ENCODE data around the gene CHEK1. TPM values are rescaled to one million over a fixed set of nuclear protein-coding genes. Genes with fewer than 3 reads are reported as not detected.

CHEK1 gene
- total RNA-seq, 1 experiment from 2014 or later = 111 TPM

GRCh38 chr11:125688066-125688465 is 63.1 kb downstream of the CHEK1 start (continued):
- TF ChIP-seq ELF4 (CRISPR knock-in tag; IDR thresholded peaks at IDR 0.05; ENCODE audit: low read depth) (no peak), SOX15 (CRISPR knock-in tag; IDR thresholded peaks at IDR 0.05) (no peak)

GRCh38 chr11:125688632-125689031 is 63.7 kb downstream of the CHEK1 start:
- no peak for TF ChIP-seq ESRRA (CRISPR knock-in tag; IDR thresholded peaks at IDR 0.05; ENCODE audit: borderline replicate concordance)
- TF ChIP-seq RORB (CRISPR knock-in tag; IDR thresholded peaks at IDR 0.05) = no peak
- no peak for TF ChIP-seq E2F5 (CRISPR knock-in tag; IDR thresholded peaks at IDR 0.05)
- no peak for TF ChIP-seq OVOL2 (CRISPR knock-in tag; IDR thresholded peaks at IDR 0.05; ENCODE audit: borderline replicate concordance)
- no peak for TF ChIP-seq ZMAT4 (CRISPR knock-in tag; IDR thresholded peaks at IDR 0.05)
- TF ChIP-seq FOXK1 (CRISPR knock-in tag; IDR thresholded peaks at IDR 0.05) = no peak
- TF ChIP-seq RELA (CRISPR knock-in tag; IDR thresholded peaks at IDR 0.05; ENCODE audit: borderline replicate concordance) = no peak
- TF ChIP-seq STAT6 (CRISPR knock-in tag; conservative IDR thresholded peaks at IDR 0.05; ENCODE audit: low read depth) = no peak
- TF ChIP-seq FOXP4 (CRISPR knock-in tag; IDR thresholded peaks at IDR 0.05) = no peak
- no peak for TF ChIP-seq PRRX2 (CRISPR knock-in tag; IDR thresholded peaks at IDR 0.05)
- TF ChIP-seq ZNF317 (CRISPR knock-in tag; IDR thresholded peaks at IDR 0.05; ENCODE audit: borderline replicate concordance, low read depth) = no peak
- no peak for TF ChIP-seq ZNF138 (CRISPR knock-in tag; conservative IDR thresholded peaks at IDR 0.05)
- Mint-ChIP-seq H3K4me1 (peaks cover 34% of the 10 kb centered on the region), H3K9me3 (peaks cover 24% of the 10 kb centered on the region), H3K27me3 (ENCODE audit: low read depth) (no peaks in the 10 kb centered on the region; the same call in 1 of the 2 replicates), H3K4me3 (no peak overlapping the region), H3K36me3 (peaks cover 40% of the 10 kb centered on the region), H3K27ac (no peak overlapping the region)
- ChIA-PET POLR2A (no interaction called here), CTCF (interaction anchor here (0.8 to 1.6 kb wide), 2 partner anchors 9 to 62 kb away, joined by 3 to 6 read pairs; no protein-coding TSS in a partner anchor)
- DNase-seq (ENCODE audit: low spot score) = no peak
- no peak; the same call in 1 of the 2 replicates for ATAC-seq

GRCh38 chr11:125689274-125689859 is 64.4 kb downstream of the CHEK1 start:
- Mint-ChIP-seq H3K27me3 (ENCODE audit: low read depth) (no peaks in the 10 kb centered on the region; the same call in 1 of the 2 replicates), H3K27ac (peak overlapping the region; percentile 24; the same call in 1 of the 2 replicates), H3K9me3 (peaks cover 24% of the 10 kb centered on the region), H3K36me3 (peaks cover 35% of the 10 kb centered on the region), H3K4me3 (no peak overlapping the region), H3K4me1 (peaks cover 27% of the 10 kb centered on the region)
- ChIA-PET POLR2A (no interaction called here), CTCF (interaction anchor here (1.6 kb wide), 1 partner anchor 10 kb away, joined by 6 read pairs; no protein-coding TSS in a partner anchor)
- no peak for DNase-seq (ENCODE audit: low spot score)
- ATAC-seq = no peak
- TF ChIP-seq IRF2 (CRISPR knock-in tag; IDR thresholded peaks at IDR 0.05; ENCODE audit: borderline replicate concordance, low read depth) (no peak), FOXK1 (CRISPR knock-in tag; IDR thresholded peaks at IDR 0.05) (no peak), NR2C2 (CRISPR knock-in tag; IDR thresholded peaks at IDR 0.05) (no peak), ZNF416 (CRISPR knock-in tag; IDR thresholded peaks at IDR 0.05) (no peak), NFE2L1 (CRISPR knock-in tag; IDR thresholded peaks at IDR 0.05) (no peak), ELF4 (CRISPR knock-in tag; IDR thresholded peaks at IDR 0.05; ENCODE audit: low read depth) (no peak), ZNF121 (CRISPR knock-in tag; IDR thresholded peaks at IDR 0.05) (no peak), MLX (CRISPR knock-in tag; IDR thresholded peaks at IDR 0.05) (no peak), AR (CRISPR knock-in tag; IDR thresholded peaks at IDR 0.05) (no peak), HMGA2 (CRISPR knock-in tag; IDR thresholded peaks at IDR 0.05) (no peak)

Measured in WTC11 (cell line).